Fibroblast of the aortic adventitia (primary cell): ENCODE results near the gene CHD8. TPM values are rescaled to one million over a fixed set of nuclear protein-coding genes. Genes with fewer than 3 reads are reported as not detected.

ENCODE experiments used
- DNase-seq: peaks from one replicate; pipeline ENCODE4 v3.0.0-alpha.2; 2010; ENCODE audit warnings: low read depth
- H3K4me3 ChIP-seq: 2 replicates; pipeline ENCODE4 v1.5.1; 2011; ENCODE audit warnings: low read depth, mild to moderate bottlenecking, control low read depth, low read length, moderate library complexity
- CTCF ChIP-seq: IDR thresholded peaks from 2 replicates; pipeline ENCODE4 v1.5.1; 2011; ENCODE audit warnings: mild to moderate bottlenecking, low read length, control low read depth, inconsistent platforms; ENCODE audit not compliant: insufficient read depth
- total RNA-seq: library from RNA; depleted of rRNA; stranded (reverse); fragments of >200 nt; gene quantifications from 2 replicates; pipeline ENCODE4 v1.2.3, GENCODE V29; 2012; ENCODE audit warnings: low replicate concordance

CHD8 gene
- total RNA-seq, 1 donor = 59.8 TPM

- peak; percentile 49 for DNase-seq
- TF ChIP-seq CTCF = no peak
- H3K4me3 ChIP-seq = no peak overlapping the region
These were observed 39.2 kb upstream of the CHD8 start for GRCh38 chr14:21494902-21495762.

GRCh38 chr14:21486640-21487087 is 30.7 kb upstream of the CHD8 start:
- no peak for TF ChIP-seq CTCF
- DNase-seq = peak; percentile 43
- H3K4me3 ChIP-seq = no peak overlapping the region

GRCh38 chr14:21476925-21477681 is 21.2 kb upstream of the CHD8 start, which contains the start of the genes RAB2B and TOX4:
Gene RAB2B (minus strand): TSS chr14:21476959. CDS start chr14:21476872, 87 bp downstream.
Gene TOX4 (plus strand): TSS chr14:21477195. CDS start chr14:21477279, 84 bp downstream.
- peak; percentile 100 for TF ChIP-seq CTCF
- peak within 1 kb of the TSS; percentile 97 for H3K4me3 ChIP-seq
- DNase-seq = peak; percentile 99

- peak overlapping the region; percentile 97 for H3K4me3 ChIP-seq
- no peak for DNase-seq
- TF ChIP-seq CTCF = no peak
These were observed 20.6 kb upstream of the CHD8 start for GRCh38 chr14:21476523-21476924.

- no peak for DNase-seq
- no peak for TF ChIP-seq CTCF
These were observed 20.0 kb upstream of the CHD8 start for GRCh38 chr14:21475767-21476522.

GRCh38 chr14:21467616-21468015 is 11.7 kb upstream of the CHD8 start:
- TF ChIP-seq CTCF = no peak
- no peak overlapping the region for H3K4me3 ChIP-seq
- peak; percentile 91 for DNase-seq

More at GRCh38 chr14:21475767-21476522, 20.0 kb upstream of the CHD8 start:
- H3K4me3 ChIP-seq = peak overlapping the region; percentile 97
